ENCODE data around the gene RSPH1.

Gene RSPH1

GRCh38 chr21:42531771-42532170 is 35.7 kb upstream of the RSPH1 start:
- no peak for DNase-seq (ENCODE audit: low spot score)

GRCh38 chr21:42530167-42530518 is 34.1 kb upstream of the RSPH1 start:
- no peak for DNase-seq (ENCODE audit: low spot score)

DNA sequence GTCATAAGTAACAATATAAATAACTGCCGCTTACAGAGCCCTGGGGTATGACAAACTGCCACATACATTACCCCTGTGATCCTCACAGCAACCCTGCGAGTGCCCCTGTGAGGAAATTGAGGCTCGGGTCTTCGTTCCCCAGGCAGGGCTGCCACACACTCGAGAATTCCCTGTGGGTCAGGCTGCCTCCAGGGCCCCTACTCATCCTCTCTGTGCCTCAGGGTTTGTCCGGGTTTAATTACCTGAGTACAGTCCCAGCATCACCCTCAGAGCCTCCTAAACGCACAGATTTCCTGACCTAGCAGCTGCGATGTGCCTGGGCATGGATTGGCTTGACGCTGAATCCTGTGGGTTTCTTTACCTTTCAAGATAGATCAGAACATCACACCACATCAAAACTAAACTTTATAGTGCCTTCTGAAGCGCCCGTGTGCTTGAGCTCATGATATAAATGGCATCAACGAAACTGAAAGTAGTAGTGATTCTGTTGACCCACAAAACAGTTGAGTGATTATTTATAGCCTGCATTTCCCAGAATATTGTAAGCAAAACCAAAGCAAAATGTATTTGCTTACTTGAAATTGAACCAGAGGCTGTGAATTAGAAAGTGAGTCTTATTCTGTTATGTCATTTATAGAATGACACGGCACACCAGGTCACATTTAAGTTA is 31.6 kb upstream of the RSPH1 start:
- no peak for DNase-seq (ENCODE audit: low spot score)

DNA sequence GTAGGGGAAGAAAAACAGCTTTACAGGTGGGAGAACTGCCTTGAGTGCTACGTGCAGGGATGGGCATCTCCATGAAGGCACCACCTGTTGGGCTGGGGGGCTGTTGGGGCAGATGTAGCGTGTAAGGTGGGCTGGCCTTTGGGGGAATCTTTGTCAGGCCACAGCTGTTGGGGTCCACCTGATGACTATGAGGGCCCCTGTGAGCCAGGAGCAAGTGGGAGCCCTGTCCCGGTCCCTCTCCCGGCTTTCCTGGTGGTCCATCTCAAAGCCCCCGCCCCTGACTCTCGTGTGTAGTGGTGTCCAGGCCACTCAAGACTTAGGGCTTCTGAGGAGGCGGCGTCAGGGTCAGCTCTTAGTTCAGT is 31.1 kb upstream of the RSPH1 start:
- no peak for DNase-seq (ENCODE audit: low spot score)

DNA sequence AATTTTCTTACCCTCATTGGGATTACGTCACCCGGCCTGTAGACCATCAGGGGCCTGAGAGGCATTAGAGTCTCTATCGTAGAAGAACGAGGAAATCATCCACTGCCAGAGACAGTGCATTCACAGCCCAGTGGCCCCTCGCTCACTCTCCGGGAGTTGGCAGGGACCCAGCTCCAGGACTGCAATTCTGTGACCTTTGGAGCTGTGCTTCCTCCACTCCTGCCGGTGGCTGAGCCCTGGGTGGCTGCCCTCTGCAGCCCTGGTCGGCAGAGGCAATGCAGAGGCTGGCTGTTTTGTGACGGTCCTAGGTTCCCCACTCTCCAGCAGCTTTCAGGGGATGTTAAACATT is 30.3 kb upstream of the RSPH1 start:
- no peak for DNase-seq (ENCODE audit: low spot score)

DNA sequence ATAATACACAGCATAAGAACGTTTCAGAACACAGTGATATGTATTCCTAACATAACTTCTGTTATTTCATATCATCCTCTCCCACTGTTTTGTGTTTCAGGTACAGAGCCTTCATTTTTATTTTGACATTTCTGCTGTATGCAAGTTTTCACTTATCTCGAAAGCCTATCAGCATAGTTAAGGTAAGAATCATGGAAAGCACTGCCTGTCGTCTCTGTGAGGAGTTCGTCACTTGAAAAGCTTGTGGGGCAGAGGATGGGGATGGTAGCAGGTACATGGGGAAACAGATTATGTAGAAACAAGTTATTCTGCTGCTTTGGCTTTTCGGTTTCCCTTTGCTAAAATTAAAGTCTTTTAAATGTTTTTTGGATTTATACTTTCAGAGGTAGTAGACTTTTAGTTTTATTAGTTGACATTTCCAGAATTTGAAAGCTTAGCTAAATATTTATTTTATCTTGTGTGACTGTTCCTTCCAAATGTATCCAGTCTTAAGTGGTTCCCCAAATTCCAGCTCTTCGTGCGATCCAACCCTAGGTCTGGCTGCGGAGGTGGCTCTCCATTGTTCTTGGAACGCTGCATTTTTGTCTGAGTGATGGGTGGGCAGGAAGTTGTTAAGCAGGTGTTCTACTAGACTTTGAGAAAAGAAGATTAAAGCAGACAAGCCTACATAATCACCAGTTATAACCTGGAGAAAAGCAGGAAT is 29.8 kb upstream of the RSPH1 start:
- DNase-seq (ENCODE audit: low spot score), result no peak

GRCh38 chr21:42525029-42525581 is 29.1 kb upstream of the RSPH1 start:
- DNase-seq (ENCODE audit: low spot score), result no peak

- no peak for DNase-seq (ENCODE audit: low spot score)
These were observed 28.5 kb upstream of the RSPH1 start for GRCh38 chr21:42524341-42525028.

- DNase-seq (ENCODE audit: low spot score), result no peak
These were observed 27.9 kb upstream of the RSPH1 start for GRCh38 chr21:42523941-42524340.

GRCh38 chr21:42523211-42523610 is 27.2 kb upstream of the RSPH1 start:
- DNase-seq (ENCODE audit: low spot score), result no peak

DNA sequence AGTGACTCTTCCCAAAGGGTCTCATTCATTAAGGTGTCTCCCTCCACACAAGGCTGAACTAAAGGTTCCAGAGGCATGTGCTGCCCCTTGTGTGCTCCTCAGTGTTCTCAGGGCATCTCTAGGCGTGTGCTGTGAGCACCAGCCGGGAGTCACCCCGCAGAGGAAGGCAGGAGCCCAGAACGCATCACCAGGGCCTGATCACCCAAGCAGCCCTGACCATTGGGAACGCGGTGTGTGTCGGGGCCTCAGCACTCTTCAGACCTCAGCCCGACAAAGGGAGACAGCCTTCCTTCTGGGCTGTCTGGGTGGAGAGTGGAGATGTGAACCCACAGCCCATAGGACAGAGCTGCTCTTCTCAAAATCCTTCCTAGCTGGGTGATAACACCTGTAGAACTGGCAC is 26.7 kb upstream of the RSPH1 start:
- no peak for DNase-seq (ENCODE audit: low spot score)

- no peak for DNase-seq (ENCODE audit: low spot score)
These were observed 26.2 kb upstream of the RSPH1 start for GRCh38 chr21:42522271-42522670.

DNA sequence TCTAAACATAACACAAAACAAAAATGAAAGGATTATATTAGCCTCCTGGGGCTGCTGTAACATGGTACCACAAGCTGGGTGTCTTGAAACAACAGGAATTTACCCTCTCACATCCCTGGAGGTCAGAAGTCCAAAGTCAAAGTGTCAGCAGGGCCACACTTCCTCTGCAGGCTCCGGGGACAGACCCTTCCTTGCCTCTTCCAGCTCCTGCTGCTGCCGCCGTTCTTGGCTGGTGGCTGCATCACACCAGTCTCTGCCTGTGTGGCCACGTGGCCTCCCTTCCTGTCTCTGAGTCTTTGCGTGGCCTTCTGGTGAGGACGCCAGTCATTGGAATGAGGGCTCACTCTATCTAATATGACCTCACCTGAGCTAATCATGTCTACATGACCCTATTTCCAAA is 25.8 kb upstream of the RSPH1 start:
- DNase-seq (ENCODE audit: low spot score), result no peak

GRCh38 chr21:42521384-42521783 is 25.4 kb upstream of the RSPH1 start:
- no peak for DNase-seq (ENCODE audit: low spot score)

DNA sequence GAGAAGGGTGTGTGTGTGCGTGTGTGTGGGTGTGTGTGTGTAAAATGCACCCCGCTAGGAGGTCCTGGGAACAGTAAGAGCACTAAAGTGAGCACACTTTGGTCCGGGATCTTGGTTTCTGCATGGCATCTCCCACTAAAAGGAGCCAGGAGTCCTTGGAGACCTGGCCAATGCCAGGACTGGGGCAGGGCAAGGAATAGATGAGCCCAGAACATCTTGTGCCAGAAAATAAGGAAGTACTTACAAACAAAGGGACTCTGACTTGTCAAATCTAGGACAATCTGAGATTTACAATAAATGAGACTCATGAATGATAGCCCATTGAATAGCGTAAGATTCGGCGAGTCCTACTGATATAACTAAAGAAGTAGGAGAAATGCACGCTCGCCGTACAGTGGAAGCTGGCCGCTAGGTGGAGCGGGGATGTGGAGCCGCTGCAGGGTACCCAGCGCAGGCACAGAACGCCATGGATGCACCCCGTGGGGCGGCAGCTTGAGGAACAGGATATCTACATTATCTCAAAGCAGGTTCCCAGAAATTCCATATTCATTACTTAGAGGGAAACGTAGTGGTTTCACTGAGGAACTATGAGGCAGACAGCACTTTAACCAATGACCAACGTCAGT is 24.7 kb upstream of the RSPH1 start:
- no peak for DNase-seq (ENCODE audit: low spot score)

DNA sequence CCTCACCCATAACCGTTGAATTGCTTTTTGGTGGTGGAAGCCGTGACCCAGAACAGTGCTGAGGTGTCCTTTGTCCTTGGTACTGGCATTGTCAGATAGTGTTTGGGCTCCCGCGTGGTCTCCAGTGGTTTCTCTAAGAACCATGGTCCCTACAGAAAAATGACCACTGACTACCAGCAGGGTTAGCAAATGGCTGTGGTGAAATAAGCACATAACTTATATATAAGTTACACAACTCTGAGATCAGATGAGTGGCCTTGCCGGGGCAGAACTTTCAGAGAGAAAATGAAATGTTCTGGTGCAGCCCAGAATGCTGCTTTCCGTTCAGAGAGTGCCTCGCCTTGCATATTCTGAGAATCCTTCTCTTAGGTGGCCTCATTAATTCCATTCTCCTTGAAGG is 22.6 kb upstream of the RSPH1 start:
- no peak for DNase-seq (ENCODE audit: low spot score)

DNA sequence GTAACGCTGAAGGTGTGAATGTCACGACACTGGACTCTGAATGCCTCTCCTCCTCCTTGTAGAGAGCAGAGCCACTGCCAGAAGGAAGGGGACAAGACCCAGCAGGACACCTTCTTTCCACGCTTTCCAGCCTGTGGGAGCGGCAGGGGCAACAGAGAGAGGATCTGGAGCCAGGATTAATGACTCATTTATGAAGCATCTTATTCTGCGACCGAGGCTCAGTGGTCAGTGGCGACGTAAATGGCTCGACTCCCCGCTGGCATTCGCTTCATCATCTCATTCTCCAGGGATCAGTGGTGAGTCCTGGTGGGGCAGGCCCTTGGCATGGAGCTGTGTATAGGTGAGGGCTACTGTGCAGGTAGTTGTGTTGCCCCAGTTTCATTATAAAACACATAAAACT is 22.2 kb upstream of the RSPH1 start:
- DNase-seq (ENCODE audit: low spot score), result no peak

DNA sequence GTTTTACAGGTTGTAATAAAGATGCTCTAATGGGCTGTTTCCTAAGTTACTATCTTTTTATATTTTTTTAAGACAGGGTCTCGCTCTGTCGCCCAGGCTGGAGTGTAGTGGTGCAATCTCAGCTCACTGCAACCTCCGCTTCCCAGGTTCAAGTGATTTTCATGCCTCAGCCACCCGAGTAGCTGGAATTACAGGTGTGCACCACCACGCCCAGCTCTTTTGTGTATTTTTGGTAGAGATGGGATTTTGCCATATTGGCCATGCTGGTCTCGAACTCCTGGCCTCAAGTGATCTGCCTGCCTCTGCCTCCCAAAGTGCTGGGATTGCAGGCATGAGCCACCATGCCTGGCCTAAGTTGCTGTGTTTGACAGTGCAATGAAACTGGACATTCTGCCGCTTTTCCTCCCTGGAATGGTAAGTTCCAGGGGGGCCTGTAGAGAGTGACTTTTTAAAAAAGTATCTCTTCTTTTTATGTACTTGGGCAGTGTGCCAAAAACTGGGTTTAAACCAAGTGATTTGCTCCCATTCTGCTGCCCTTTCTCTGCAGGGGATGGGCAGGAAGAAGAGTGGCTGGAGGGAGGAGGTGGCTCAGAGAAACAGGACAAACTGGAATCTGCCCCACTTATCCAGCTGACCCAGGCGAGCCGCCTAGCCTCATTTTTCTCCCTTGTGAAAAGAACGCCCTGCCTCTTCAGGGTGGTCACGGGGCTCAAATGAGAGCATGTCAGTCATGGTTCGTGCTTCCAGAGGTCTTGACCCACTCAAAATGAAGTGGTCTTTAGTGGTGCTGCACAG is 19.9 kb upstream of the RSPH1 start:
- no peak for DNase-seq (ENCODE audit: low spot score)

DNA sequence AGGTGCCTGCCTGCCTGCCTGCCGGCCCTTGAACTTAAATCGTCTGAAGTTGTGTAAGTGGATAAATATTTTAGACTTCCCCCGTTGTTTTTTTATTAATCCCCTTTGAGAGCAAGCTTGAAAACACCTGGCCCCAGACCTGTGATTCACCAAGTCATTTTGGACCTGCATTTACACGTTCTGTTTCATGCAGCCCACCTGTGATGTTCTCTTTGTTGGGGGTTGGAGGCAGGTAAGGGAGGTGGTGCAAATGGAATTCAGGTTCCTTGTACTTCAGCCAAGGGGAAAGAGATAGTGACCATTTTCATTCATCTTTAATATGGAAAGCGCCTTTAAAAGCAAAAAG is 18.8 kb upstream of the RSPH1 start:
- DNase-seq (ENCODE audit: low spot score), result no peak

GRCh38 chr21:42513985-42514882 is 18.2 kb upstream of the RSPH1 start:
- no peak for DNase-seq (ENCODE audit: low spot score)

Measured in Ammon's horn (tissue), 1 donor.